ENCODE results near the gene XKR3. TPM values are rescaled to one million over a fixed set of nuclear protein-coding genes. Genes with fewer than 3 reads are reported as not detected.

XKR3 gene
- not detected in 2 replicates for total RNA-seq (2014; rRNA removed; shearing (Covaris generic))

DNA sequence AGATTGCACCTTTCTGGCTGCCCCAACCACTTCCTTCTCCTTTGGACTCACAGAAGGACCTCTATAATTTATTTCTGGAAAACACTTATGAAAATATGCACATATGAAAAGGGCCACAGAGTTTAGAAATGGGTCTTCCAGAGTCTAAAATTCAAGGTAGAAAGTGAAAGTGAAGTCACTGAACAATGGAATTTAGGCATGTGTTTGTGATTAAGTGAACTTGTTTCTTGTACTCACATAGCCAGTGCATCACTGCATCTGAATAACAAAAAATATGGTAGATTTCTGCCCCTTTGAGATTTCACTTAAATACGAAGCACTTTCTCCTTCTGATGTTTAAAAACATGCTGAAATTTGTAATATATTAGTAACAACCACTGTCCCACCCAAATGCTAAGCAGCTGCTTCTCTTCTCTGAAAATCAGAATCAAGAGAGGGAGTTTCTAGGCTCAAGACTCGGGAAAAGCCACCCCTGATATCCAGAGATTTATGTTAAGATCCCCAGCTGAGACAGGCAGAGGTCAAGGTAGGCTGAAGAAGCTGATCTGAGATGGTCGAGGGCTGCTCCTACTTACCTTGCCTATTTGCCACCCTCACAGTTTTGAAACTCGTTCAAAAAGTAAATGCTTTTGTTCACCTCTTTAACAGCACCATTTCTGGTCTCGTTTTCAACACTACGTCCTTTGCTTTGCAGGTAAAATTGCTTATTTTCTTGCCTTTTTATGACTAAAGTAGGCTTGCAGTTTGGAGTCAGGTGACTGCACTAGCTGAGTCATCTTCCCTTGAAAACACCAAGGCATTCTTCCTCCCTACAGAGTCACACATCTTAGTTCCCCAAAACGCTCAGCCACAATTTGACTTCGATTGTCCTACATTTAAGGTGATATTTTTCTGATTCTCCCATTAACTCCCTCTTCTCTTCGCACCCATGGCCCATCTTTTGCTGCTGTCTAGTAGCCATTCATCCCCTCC is at the start of gene XKR3:
Gene XKR3 (minus strand): TSS at position 696 of the 972 bp plus-strand sequence. CDS start 17,338 bp downstream, outside the sequence.

Small RNAs within 50 kb of the gene (small RNA-seq; reads per million reads assigned to genes)
- gene GPM6BP3: not detected

Other genes starting within 250 kb of the XKR3 start
- gene CCT8L2, start 232.6 kb downstream of the XKR3 start, total RNA-seq (2014; rRNA removed; shearing (Covaris generic)): not detected in 2 replicates
- gene GAB4, start 182.8 kb upstream of the XKR3 start, total RNA-seq (2014; rRNA removed; shearing (Covaris generic)): not detected in 2 replicates

Measured in A375 (cell line).